ENCODE results near the gene SH3PXD2A.
A peak's percentile ranks its signal among the peaks of the same experiment; 100 is the strongest.

The SH3PXD2A gene

DNA sequence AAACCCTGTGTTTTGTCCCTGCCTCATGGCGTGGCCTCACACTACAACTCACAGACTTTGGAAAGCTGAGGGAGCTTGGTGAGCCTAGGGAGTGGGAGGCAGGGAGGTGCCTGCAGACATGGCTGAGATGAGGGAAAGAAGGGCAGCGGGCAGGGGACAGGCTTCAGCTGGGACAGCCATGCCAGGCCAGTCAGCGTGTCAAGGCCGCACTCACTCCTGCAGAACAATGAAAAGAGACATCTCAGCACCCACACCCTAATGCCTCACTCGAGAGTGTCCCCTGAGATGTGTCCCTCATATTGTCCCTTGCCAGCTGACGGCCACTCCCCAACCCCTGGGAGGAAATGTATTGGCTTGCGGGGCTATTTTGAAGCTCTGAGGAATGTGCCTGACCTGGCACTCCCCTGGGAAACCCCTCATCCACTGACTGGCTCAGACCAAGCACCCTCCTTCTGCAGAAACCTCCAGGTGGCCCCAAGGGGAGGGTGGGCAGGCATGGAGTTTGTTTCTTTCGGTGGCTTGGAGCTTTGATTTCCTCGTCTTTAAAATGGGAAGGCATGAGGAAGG lies 31.6 kb downstream of the SH3PXD2A start:
- DNase-seq (ENCODE audit: low read depth in 2 of 2), result no peak
- H3K4me3 ChIP-seq (replicated peaks in 1 of 2; ENCODE audit: low read depth in 2 of 2, low read length in 2 of 2), result no peak overlapping the region
- TF ChIP-seq, protein P1, sequence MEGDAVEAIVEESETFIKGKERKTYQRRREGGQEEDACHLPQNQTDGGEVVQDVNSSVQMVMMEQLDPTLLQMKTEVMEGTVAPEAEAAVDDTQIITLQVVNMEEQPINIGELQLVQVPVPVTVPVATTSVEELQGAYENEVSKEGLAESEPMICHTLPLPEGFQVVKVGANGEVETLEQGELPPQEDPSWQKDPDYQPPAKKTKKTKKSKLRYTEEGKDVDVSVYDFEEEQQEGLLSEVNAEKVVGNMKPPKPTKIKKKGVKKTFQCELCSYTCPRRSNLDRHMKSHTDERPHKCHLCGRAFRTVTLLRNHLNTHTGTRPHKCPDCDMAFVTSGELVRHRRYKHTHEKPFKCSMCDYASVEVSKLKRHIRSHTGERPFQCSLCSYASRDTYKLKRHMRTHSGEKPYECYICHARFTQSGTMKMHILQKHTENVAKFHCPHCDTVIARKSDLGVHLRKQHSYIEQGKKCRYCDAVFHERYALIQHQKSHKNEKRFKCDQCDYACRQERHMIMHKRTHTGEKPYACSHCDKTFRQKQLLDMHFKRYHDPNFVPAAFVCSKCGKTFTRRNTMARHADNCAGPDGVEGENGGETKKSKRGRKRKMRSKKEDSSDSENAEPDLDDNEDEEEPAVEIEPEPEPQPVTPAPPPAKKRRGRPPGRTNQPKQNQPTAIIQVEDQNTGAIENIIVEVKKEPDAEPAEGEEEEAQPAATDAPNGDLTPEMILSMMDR (IDR thresholded peaks at IDR 0.05; ENCODE audit: low read depth, low read length), result no peak

DNA sequence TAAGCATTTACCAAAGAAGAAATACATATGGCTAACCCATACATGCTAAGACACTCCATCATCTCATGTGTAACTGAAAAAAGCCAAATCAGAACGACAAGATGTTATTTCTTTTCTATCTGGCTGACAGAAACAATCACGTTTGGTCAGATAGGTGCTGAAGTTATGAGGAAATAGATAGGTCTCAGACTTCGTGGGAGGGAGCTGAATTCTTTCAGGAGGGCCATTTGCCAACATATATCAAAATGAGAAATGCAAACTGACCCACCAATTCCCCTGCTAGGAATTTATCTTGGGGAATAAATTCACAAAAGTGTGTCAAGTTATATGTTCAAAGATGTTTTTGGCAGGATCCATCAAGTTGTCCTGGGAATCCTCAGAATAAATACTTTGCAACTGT lies 32.6 kb downstream of the SH3PXD2A start:
- TF ChIP-seq, protein P1 (IDR thresholded peaks at IDR 0.05; ENCODE audit: low read depth, low read length), result no peak
- DNase-seq (ENCODE audit: low read depth in 2 of 2), result no peak
- no peak overlapping the region for H3K4me3 ChIP-seq (replicated peaks in 1 of 2; ENCODE audit: low read depth in 2 of 2, low read length in 2 of 2)

DNA sequence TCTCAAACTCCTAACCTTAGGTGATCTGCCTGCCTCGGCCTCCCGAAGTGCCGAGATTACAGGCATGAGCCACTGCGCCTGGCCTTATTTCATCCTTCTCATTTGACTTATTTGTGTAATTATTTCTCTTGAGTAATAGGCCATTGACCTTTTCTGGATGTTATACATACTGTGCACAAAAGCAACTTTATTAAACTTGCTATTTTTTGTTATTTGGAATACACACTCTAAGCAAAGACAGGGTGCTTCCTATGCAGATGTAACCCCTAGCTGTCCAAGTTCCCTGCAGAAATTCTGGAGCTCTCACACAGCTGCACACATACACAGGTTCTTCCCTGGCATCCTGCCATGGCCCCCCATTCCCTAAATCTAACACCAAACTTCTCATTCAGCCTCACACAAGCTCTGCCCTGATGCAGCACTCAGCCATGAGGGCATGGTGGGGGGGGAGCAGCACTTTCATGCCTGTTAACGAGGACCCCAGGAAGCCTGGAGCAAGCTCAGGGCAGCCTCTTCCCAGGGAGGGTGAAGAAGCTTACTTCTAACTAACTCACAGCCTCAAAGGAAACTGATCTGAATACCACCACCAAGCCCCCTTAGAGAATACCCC lies 33.2 kb downstream of the SH3PXD2A start:
- no peak overlapping the region for H3K4me3 ChIP-seq (replicated peaks in 1 of 2; ENCODE audit: low read depth in 2 of 2, low read length in 2 of 2)
- no peak for DNase-seq (ENCODE audit: low read depth in 2 of 2)
- TF ChIP-seq, protein P1 (IDR thresholded peaks at IDR 0.05; ENCODE audit: low read depth, low read length), result no peak

DNA sequence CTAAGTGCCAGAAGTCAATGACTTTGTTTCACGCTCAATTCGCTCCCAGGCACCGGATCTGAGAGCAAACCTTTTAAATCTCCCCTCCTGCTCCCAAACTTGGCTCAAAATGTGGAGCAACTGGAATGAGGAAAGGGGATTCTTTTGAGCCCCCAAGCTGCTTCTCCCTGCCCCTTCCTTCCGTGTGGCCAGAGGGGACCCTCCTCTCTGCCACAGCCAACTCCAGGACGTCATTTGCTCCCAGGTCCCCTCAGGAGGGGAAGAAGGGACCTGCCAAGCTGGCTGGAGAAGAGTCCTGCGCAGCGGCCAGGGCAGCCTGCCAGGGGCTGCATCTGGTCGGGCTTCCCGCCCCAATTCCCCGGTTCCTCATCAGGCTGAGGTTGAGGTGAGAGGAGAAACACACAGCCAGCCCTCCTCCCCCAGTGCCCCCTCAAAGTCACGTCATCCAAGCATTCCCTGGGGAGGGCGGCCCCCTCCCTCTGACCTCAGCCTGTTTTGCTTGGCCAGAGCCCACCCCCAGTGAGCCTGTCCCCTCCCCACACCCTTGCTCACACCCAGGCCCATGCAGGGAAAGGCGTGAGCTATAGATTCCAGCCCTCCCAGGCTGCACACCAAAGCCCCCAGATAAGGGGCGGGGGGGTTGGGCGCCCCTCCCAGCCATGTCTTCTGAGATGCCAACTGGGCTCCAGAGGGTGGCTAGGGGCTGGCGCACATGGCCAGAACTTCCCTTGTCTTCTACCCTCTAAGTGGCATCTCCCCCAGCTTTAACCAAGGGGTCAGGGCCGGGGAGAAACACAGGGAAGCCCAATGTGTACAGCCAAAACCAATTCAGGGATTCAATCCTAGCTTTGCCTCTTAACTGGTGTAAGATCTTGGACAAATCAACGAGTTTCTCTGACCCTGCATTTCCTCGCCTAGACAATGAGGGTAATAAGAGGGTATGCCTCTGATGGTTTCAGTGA lies 35.0 kb downstream of the SH3PXD2A start:
- H3K4me3 ChIP-seq (replicated peaks in 1 of 2; ENCODE audit: low read depth in 2 of 2, low read length in 2 of 2), result no peak overlapping the region
- TF ChIP-seq, protein P1 (IDR thresholded peaks at IDR 0.05; ENCODE audit: low read depth, low read length), result no peak
- peak; percentile 65 to 67 for DNase-seq (ENCODE audit: low read depth in 2 of 2)

DNA sequence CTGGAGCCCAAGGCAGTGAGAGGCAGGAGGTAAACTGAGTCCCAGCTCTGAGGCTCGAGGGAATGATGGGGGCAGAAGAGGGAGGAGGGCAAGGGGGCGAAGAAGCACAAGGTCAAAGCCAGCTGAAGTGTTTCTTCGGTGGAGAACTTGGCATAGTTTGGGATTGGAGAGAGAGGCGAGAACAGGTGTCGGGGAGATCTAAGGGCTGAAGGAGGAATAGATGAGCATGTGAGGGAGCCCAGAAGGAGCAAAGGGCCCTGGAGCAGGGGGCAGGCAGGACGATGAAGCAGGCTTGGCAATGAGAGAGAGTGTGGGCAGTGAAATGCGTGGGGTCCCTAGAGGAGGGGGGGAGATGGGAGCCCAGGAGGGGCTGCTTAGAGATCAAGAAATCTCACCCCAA lies 35.9 kb downstream of the SH3PXD2A start:
- TF ChIP-seq, protein P1 (IDR thresholded peaks at IDR 0.05; ENCODE audit: low read depth, low read length), result no peak
- H3K4me3 ChIP-seq (replicated peaks in 1 of 2; ENCODE audit: low read depth in 2 of 2, low read length in 2 of 2), result no peak overlapping the region
- no peak for DNase-seq (ENCODE audit: low read depth in 2 of 2)

DNA sequence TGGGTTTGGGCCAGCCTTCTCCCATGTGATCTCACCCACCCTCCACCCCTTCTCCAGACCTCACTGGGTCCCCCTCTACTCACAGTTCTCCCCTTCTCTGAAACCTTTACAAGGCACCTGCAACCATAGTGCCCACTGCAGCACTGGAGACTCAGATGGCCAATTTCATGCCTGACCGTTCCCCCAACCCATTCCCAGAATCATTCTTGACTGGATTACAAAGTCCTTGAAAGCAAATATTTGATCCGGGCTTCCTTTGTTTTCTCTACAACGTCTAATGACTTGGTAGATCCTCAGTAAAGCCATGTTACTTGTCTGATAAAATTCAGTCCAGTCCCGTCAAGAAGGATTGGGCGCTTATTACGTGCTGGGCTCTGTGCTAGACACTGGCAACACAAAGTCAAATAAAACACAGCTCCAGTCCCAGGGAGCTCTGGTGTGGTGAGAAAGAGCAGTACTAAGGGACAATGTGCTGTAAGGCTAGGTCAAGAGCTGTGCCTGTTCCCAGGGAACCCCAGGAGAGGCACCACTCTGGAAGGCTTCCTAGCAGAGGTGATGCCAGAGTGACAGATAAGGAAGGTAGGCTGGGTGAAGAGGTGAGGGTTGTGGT lies 36.5 kb downstream of the SH3PXD2A start:
- no peak overlapping the region for H3K4me3 ChIP-seq (replicated peaks in 1 of 2; ENCODE audit: low read depth in 2 of 2, low read length in 2 of 2)
- TF ChIP-seq, protein P1 (IDR thresholded peaks at IDR 0.05; ENCODE audit: low read depth, low read length), result no peak
- no peak for DNase-seq (ENCODE audit: low read depth in 2 of 2)

Measured in cardiac fibroblast (primary cell).